Measurements from ENCODE around the gene VSNL1. TPM values are rescaled to one million over a fixed set of nuclear protein-coding genes. Genes with fewer than 3 reads are reported as not detected.

VSNL1 gene
- polyA plus RNA-seq, 1 of the 3 experiments (the other 2 are of a cell fraction) = 1.3 TPM

GRCh38 chr2:17581831-17582230 is 41.3 kb downstream of the VSNL1 start:
- no peaks in the 10 kb centered on the region for H3K9me3 ChIP-seq
- H3K27me3 ChIP-seq (ENCODE audit: insufficient read depth) = no peaks in the 10 kb centered on the region
- ChIA-PET CTCF (interaction anchor here (0.9 to 1.4 kb wide), 3 partner anchors 272 to 825 kb away, joined by 3 to 4 read pairs (median 3); no protein-coding TSS in a partner anchor), POLR2A (no interaction called here)
- no peaks in the 10 kb centered on the region for H3K9me2 ChIP-seq
- H3F3A ChIP-seq (replicated peaks; ENCODE audit: insufficient read depth) = no peaks in the 10 kb centered on the region
- DNase-seq = no peak
- H2AFZ ChIP-seq (ENCODE audit: low read depth) = no peak overlapping the region
- TF ChIP-seq EZH2phosphoT487 (IDR thresholded peaks at IDR 0.05; ENCODE audit: borderline replicate concordance, low read depth) (no peak), REST (IDR thresholded peaks at IDR 0.05; ENCODE audit: low read depth, low read length) (no peak), NFIC (IDR thresholded peaks at IDR 0.05; ENCODE audit: borderline replicate concordance) (no peak), CTCF (IDR thresholded peaks at IDR 0.05) (no peak), SIN3A (IDR thresholded peaks at IDR 0.05; ENCODE audit: borderline replicate concordance, low read depth, low read length) (no peak), FOXJ3 (CRISPR knock-in tag; IDR thresholded peaks at IDR 0.05) (no peak), GATA2 (CRISPR knock-in tag; IDR thresholded peaks at IDR 0.05) (no peak), USF2 (IDR thresholded peaks at IDR 0.05; ENCODE audit: borderline replicate concordance, low read depth, low read length) (no peak), TEAD4 (IDR thresholded peaks at IDR 0.05; ENCODE audit: borderline replicate concordance, insufficient read depth) (no peak), SMC3 (IDR thresholded peaks at IDR 0.05; ENCODE audit: low read depth, low read length) (no peak), IRF3 (IDR thresholded peaks at IDR 0.05; ENCODE audit: low read depth, low read length) (no peak)
- no peak overlapping the region for H3K27ac ChIP-seq (ENCODE audit: low read depth in 2 of 2, low read length in 1 of 2)
- H3K79me2 ChIP-seq (ENCODE audit: insufficient read depth) = no peaks in the 10 kb centered on the region
- no peak overlapping the region for H3K4me2 ChIP-seq
- H3K4me3 ChIP-seq (ENCODE audit: low read depth in 2 of 2, low read length in 1 of 2) = no peak overlapping the region
- 51% methylated on average over 2 of the region's 2 CpGs for WGBS (ENCODE audit: low lambda C conversion rate)
- no peak overlapping the region for H3K9ac ChIP-seq
- no peaks in the 10 kb centered on the region for H4K20me1 ChIP-seq (ENCODE audit: insufficient read depth)
- no peaks in the 10 kb centered on the region for H3K4me1 ChIP-seq (ENCODE audit: control insufficient read depth in 1 of 2, insufficient read depth in 2 of 2, low read depth in 1 of 2, low read length in 1 of 2)
- no peaks in the 10 kb centered on the region for H3K36me3 ChIP-seq (replicated peaks in 1 of 2; ENCODE audit: control insufficient read depth in 1 of 2, insufficient read depth in 2 of 2, low read length in 1 of 2)

All from SK-N-SH (cell line).